Endodermal cell (in vitro differentiated cells): ENCODE results near the gene PACSIN2. TPM values are rescaled to one million over a fixed set of nuclear protein-coding genes. Genes with fewer than 3 reads are reported as not detected.

ENCODE experiments used
- DNase-seq: peaks from one replicate; pipeline ENCODE4 v3.0.0-alpha.2; 2017
- H3K27ac ChIP-seq: 2 replicates; pipeline ENCODE4 v1.5.1; 2013; ENCODE audit warnings: mild to moderate bottlenecking, low read depth, low read length, moderate library complexity
- H3K27me3 ChIP-seq: 2 replicates; pipeline ENCODE4 v1.6.1; 2013; ENCODE audit warnings: mild to moderate bottlenecking, low read length, moderate library complexity; ENCODE audit not compliant: insufficient read depth, control insufficient read depth, poor library complexity, severe bottlenecking
- H3K36me3 ChIP-seq: 2 replicates; pipeline ENCODE4 v1.7.0; 2013; ENCODE audit warnings: mild to moderate bottlenecking, low read length, moderate library complexity; ENCODE audit not compliant: control insufficient read depth, insufficient read depth
- H3K4me1 ChIP-seq: one replicate; pipeline ENCODE4 v1.7.0; 2013; ENCODE audit warnings: low read length; ENCODE audit not compliant: control insufficient read depth, insufficient read depth
- H3K4me3 ChIP-seq: 2 replicates; pipeline ENCODE4 v1.5.1; 2013; ENCODE audit warnings: mild to moderate bottlenecking, low read length, moderate library complexity
- H3K9ac ChIP-seq: 2 replicates; pipeline ENCODE4 v1.6.1; 2013; ENCODE audit warnings: mild to moderate bottlenecking, low read length, moderate library complexity; ENCODE audit not compliant: poor library complexity, severe bottlenecking; ENCODE audit errors: extremely low read depth
- H3K9me3 ChIP-seq: 2 replicates; pipeline ENCODE4 v1.6.1; 2013; ENCODE audit warnings: mild to moderate bottlenecking, low read length, moderate library complexity; ENCODE audit not compliant: control insufficient read depth
- H3K27ac Mint-ChIP-seq: 2 replicates; pipeline ENCODE4 v1.8.0; 2020; ENCODE audit warnings: mixed read lengths
- H3K27me3 Mint-ChIP-seq: 2 replicates; pipeline ENCODE4 v1.8.0; 2021; ENCODE audit warnings: mild to moderate bottlenecking, mixed read lengths; ENCODE audit not compliant: insufficient read depth
- H3K36me3 Mint-ChIP-seq: 2 replicates; pipeline ENCODE4 v1.8.0; 2020; ENCODE audit warnings: low read depth, mixed read lengths
- H3K4me1 Mint-ChIP-seq: 2 replicates; pipeline ENCODE4 v1.8.0; 2020; ENCODE audit warnings: mixed read lengths
- H3K4me3 Mint-ChIP-seq: 2 replicates; pipeline ENCODE4 v1.8.0; 2020; ENCODE audit warnings: mild to moderate bottlenecking, moderate library complexity, mixed read lengths
- H3K9me3 Mint-ChIP-seq: 2 replicates; pipeline ENCODE4 v1.8.0; 2020; ENCODE audit warnings: mild to moderate bottlenecking, mixed read lengths
- CTCF ChIP-seq: fragments of 200-600 bp; sonication (generic); conservative IDR thresholded peaks from 2 replicates; pipeline ENCODE4 v1.5.0; 2021; ENCODE audit warnings: antibody characterized with exemption, mild to moderate bottlenecking
- WGBS, 2 experiments: methylation state at CpG; one replicate each; pipeline versions ENCODE4 v1.1.5 to v1.1.7; 2013; ENCODE audit warnings: missing lambda C conversion rate in 2 of 2, mixed read lengths in 1 of 2; ENCODE audit not compliant: insufficient coverage in 1 of 2, insufficient read length in 1 of 2; 5-methylcytosine and 5-hydroxymethylcytosine counted together
- total RNA-seq, 2 donors: library from RNA; stranded (reverse); fragmentation: NEBNext Ultra II Directional in 1 of 2; extraction: Animal tissue kit (Norgen Biotek cat#: 25700) in 1 of 2; gene quantifications; 2 replicates in 1 of 2; 3 replicates in 1 of 2; pipeline ENCODE4 v1.2.1, GENCODE V29; 2021

The PACSIN2 gene
- total RNA-seq, 2 donors from 2014 or later = 60.7 to 61.4 TPM

GRCh38 chr22:42865536-42865935, 149.4 kb downstream of the PACSIN2 start:
- no peak overlapping the region for H3K27ac ChIP-seq
- no peak for DNase-seq
- H3K4me3 Mint-ChIP-seq = no peak overlapping the region
- H3K9me3 ChIP-seq = no peaks in the 10 kb centered on the region
- no peaks in the 10 kb centered on the region for H3K9me3 Mint-ChIP-seq
- H3K27me3 Mint-ChIP-seq = no peaks in the 10 kb centered on the region
- no peak for TF ChIP-seq CTCF
- WGBS, 2 experiments = 92 to 94% methylated on average over 7 to 8 of the region's 8 CpGs
- H3K9ac ChIP-seq = no peak overlapping the region
- no peaks in the 10 kb centered on the region for H3K27me3 ChIP-seq
- H3K4me1 ChIP-seq = no peaks in the 10 kb centered on the region
- H3K36me3 ChIP-seq = peaks cover 5% of the 10 kb centered on the region
- peaks cover 8% of the 10 kb centered on the region for H3K36me3 Mint-ChIP-seq
- no peak overlapping the region for H3K4me3 ChIP-seq
- no peak overlapping the region for H3K27ac Mint-ChIP-seq
- H3K4me1 Mint-ChIP-seq = no peaks in the 10 kb centered on the region

DNA sequence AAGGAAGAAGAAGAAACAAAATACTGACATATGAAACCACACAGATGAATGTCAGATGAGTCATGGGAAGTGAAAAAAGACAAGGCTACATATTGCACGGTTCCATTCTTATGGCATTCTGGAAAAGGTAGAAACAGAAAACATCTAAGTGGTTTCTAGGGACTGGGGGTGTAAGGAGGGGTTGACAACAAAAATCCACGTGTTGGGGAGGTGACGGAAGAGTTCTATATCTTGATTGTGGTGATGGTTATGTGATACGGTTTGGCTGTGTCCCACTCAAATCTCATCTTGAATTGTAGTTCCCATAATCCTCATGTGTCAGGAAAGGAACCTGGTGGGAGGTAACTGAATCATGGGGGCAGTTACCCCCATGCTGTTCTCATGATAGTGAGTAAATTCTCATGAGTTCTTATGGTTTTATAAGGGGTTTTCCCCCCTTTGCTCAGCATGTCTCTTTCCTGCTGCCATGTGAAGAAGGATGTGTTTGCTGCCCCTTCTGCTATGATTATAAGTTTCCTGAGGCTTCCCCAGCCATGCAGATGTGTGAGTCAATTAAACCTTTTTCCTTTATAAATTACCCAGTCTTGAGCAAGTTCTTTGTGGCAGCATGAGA, 151.5 kb downstream of the PACSIN2 start:
- Mint-ChIP-seq H3K4me3 (no peak overlapping the region), H3K27ac (no peak overlapping the region), H3K4me1 (no peaks in the 10 kb centered on the region), H3K36me3 (peaks cover 5% of the 10 kb centered on the region), H3K9me3 (no peaks in the 10 kb centered on the region), H3K27me3 (peaks cover 2% of the 10 kb centered on the region)
- 94 to 100% methylated on average over 1 to 4 of the region's 4 CpGs for WGBS, 2 experiments
- DNase-seq = no peak
- no peak overlapping the region for H3K4me3 ChIP-seq
- no peaks in the 10 kb centered on the region for H3K9me3 ChIP-seq
- H3K4me1 ChIP-seq = no peaks in the 10 kb centered on the region
- H3K27me3 ChIP-seq = no peaks in the 10 kb centered on the region
- no peak overlapping the region for H3K9ac ChIP-seq
- TF ChIP-seq CTCF = no peak
- H3K36me3 ChIP-seq = no peaks in the 10 kb centered on the region
- no peak overlapping the region for H3K27ac ChIP-seq

DNA sequence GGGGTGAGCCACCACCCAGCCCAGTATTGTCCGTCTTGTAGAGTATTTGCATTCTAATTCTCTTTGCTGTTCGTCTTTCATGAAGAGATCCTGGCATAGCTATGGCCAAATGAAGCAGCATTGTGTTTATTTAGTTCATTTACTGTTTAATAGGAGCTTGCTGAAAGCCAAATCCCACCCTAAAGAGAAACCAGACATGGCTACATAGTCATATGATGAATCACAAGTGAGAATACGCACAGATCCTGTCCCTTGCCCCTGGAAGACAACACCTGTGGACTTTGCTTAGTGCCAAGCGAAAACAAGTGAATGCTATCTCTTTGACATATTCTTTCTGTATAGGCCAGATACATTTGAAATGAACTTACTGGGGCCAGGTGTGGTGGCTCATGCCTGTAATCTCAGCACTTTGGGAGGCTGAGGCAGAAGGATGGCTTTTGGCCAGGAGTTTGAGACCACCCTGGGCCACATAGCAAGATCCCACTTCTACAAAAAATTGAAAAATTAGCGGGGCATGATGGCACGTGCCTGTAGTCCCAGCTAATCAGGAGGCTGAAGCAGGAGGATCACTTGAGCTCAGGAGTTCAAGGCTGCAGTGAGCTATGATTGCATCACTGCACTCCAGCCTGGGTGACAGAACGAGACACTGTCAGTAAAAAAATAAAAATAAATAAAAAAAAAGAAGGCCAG, 152.8 kb downstream of the PACSIN2 start:
- Histone ChIP-seq H3K9me3 (no peaks in the 10 kb centered on the region), H3K27ac (no peak overlapping the region), H3K27me3 (no peaks in the 10 kb centered on the region), H3K4me3 (no peak overlapping the region), H3K9ac (no peak overlapping the region), H3K36me3 (no peaks in the 10 kb centered on the region), H3K4me1 (no peaks in the 10 kb centered on the region)
- WGBS, 2 experiments = 90 to 95% methylated on average over 5 to 7 of the region's 7 CpGs
- H3K4me1 Mint-ChIP-seq = no peaks in the 10 kb centered on the region
- TF ChIP-seq CTCF = no peak
- DNase-seq = no peak
- H3K9me3 Mint-ChIP-seq = peaks cover 2% of the 10 kb centered on the region
- no peak overlapping the region for H3K4me3 Mint-ChIP-seq
- H3K36me3 Mint-ChIP-seq = peaks cover 5% of the 10 kb centered on the region
- H3K27ac Mint-ChIP-seq = no peak overlapping the region
- H3K27me3 Mint-ChIP-seq = peaks cover 14% of the 10 kb centered on the region
